Esophagus squamous epithelium (tissue), 5 donors: Measurements from ENCODE around the gene COG7. TPM values are rescaled to one million over a fixed set of nuclear protein-coding genes. Genes with fewer than 3 reads are reported as not detected.
"Not testable (repeated sequence)": the region's sequence is repeated elsewhere in the genome, so short reads cannot be mapped to it uniquely, and the experiment has no call there.

ENCODE experiments used
- DNase-seq: peaks from one replicate; lab custom pipeline; 2025; lab: John Stamatoyannopoulos, UW
- H3K27ac ChIP-seq, 4 donors: fragments of 200-600 bp; sonication (generic); one replicate each; pipeline ENCODE4 v1.5.1; 2016 to 2019; ENCODE audit warnings: mild to moderate bottlenecking in 1 of 4
- H3K27me3 ChIP-seq, 4 donors: fragments of 200-600 bp; sonication (generic); 1 replicate in 3 of 4; 2 replicates in 1 of 4; pipeline versions ENCODE4 v1.5.1 to v1.6.0; 2017 to 2021; ENCODE audit warnings: antibody characterized with exemption in 1 of 4
- H3K36me3 ChIP-seq, 3 donors: fragments of 200-600 bp; sonication (generic); one replicate each; pipeline ENCODE4 v1.5.1; 2016 to 2019
- H3K4me1 ChIP-seq, 3 donors: fragments of 200-600 bp; sonication (generic); one replicate each; pipeline ENCODE4 v1.5.1; 2017 to 2019
- H3K4me3 ChIP-seq, 4 donors: fragments of 200-600 bp; sonication (generic); 1 replicate in 3 of 4; 2 replicates in 1 of 4; pipeline ENCODE4 v1.5.1; 2016 to 2019; ENCODE audit warnings: mild to moderate bottlenecking in 2 of 4, moderate library complexity in 1 of 4
- H3K9me3 ChIP-seq, 3 donors: fragments of 200-600 bp; sonication (generic); one replicate each; pipeline ENCODE4 v1.5.1; 2016 to 2019
- POLR2A ChIP-seq, 4 donors: fragments of 450-650 bp; IDR thresholded peaks; one replicate each; pipeline ENCODE4 v1.6.1; 2017; ENCODE audit warnings: antibody characterized with exemption in 4 of 4, mild to moderate bottlenecking in 4 of 4, moderate library complexity in 3 of 4
- WGBS, 2 donors: methylation state at CpG; one replicate each; pipeline ENCODE4 v1.1.5; 2018; 5-methylcytosine and 5-hydroxymethylcytosine counted together
- intact Hi-C: fragments of 100-400 bp; cut with DNase I; formaldehyde crosslinking; loops from one replicate; pipeline ENCODE4 v1.15.0; 2022
- total RNA-seq, 4 donors: library from RNA; depleted of rRNA; stranded (reverse); fragments of >200 nt; gene quantifications; one replicate each; pipeline ENCODE4 v1.1.0, GENCODE V29; 2016
- TF ChIP-seq, protein P1 (sequence below), 6 experiments: fragments of 450-650 bp in 4 of 6; fragments of 200-600 bp in 2 of 6; sonication (generic) in 2 of 6; IDR thresholded peaks; one replicate each; pipeline ENCODE4 v1.5.1; 2016 to 2019; ENCODE audit warnings: antibody characterized with exemption in 6 of 6, mild to moderate bottlenecking in 4 of 6, moderate library complexity in 4 of 6
- donor health status: DM: yes; HTN: yes; CAD: no.

The COG7 gene
- total RNA-seq, 4 donors from 2014 or later: 10.4 to 17.6 (median 15.3) TPM

DNA sequence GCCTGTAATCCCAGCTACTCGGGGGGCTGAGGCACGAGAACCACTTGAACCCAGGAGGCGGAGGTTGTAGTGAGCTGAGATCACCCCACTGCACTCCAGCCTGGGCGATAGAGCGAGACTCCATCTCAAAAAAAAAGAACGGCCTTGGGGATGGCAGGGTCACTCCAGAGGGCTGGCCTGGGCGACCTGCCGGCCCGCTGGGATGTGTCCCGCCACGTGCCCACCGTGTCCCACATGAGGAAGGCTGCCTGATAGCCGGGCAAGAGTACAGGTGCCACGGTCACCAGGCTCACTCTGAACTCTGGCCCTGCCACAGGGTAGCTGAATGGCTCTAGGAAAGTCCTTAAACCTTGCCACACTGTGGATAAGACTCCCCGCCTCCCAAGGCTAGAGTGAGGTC is 67.5 kb downstream of the COG7 start:
- peak overlapping the region; percentile 18 to 84 (median 70) for H3K27ac ChIP-seq
- no peaks in the 10 kb centered on the region for H3K9me3 ChIP-seq
- DNase-seq: no peak
- intact Hi-C loops: no loop called here
- no peaks in the 10 kb centered on the region for H3K27me3 ChIP-seq
- no peak overlapping the region for H3K4me3 ChIP-seq
- peaks cover 4 to 39% (median 8%) of the 10 kb centered on the region in 3 donors for H3K4me1 ChIP-seq
- TF ChIP-seq, protein P1, sequence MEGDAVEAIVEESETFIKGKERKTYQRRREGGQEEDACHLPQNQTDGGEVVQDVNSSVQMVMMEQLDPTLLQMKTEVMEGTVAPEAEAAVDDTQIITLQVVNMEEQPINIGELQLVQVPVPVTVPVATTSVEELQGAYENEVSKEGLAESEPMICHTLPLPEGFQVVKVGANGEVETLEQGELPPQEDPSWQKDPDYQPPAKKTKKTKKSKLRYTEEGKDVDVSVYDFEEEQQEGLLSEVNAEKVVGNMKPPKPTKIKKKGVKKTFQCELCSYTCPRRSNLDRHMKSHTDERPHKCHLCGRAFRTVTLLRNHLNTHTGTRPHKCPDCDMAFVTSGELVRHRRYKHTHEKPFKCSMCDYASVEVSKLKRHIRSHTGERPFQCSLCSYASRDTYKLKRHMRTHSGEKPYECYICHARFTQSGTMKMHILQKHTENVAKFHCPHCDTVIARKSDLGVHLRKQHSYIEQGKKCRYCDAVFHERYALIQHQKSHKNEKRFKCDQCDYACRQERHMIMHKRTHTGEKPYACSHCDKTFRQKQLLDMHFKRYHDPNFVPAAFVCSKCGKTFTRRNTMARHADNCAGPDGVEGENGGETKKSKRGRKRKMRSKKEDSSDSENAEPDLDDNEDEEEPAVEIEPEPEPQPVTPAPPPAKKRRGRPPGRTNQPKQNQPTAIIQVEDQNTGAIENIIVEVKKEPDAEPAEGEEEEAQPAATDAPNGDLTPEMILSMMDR (IDR thresholded peaks at IDR 0.05): no peak
- no peak for TF ChIP-seq POLR2A (IDR thresholded peaks at IDR 0.05)
- 77 to 84% methylated on average over 7 to 13 of the region's 15 CpGs for WGBS, 2 donors
- peaks cover 0 to 31% (median 8%) of the 10 kb centered on the region in 3 donors for H3K36me3 ChIP-seq

- H3K4me1 ChIP-seq: peaks cover 4 to 33% (median 8%) of the 10 kb centered on the region in 3 donors
- H3K4me3 ChIP-seq: no peak overlapping the region
- no peak for TF ChIP-seq POLR2A (IDR thresholded peaks at IDR 0.05)
- TF ChIP-seq, protein P1 (IDR thresholded peaks at IDR 0.05): no peak
- intact Hi-C loops: no loop called here
- WGBS, 2 donors: 30 to 67% methylated on average over 3 to 7 of the region's 10 CpGs
- H3K27me3 ChIP-seq: no peaks in the 10 kb centered on the region
- no peaks in the 10 kb centered on the region for H3K9me3 ChIP-seq
- H3K27ac ChIP-seq: peak overlapping the region; percentile 18 to 84 (median 70)
- DNase-seq: no peak
- H3K36me3 ChIP-seq: peaks cover 0 to 25% (median 8%) of the 10 kb centered on the region in 3 donors
Observed at GRCh38 chr16:23384878-23385277, 68.1 kb downstream of the COG7 start.

DNA sequence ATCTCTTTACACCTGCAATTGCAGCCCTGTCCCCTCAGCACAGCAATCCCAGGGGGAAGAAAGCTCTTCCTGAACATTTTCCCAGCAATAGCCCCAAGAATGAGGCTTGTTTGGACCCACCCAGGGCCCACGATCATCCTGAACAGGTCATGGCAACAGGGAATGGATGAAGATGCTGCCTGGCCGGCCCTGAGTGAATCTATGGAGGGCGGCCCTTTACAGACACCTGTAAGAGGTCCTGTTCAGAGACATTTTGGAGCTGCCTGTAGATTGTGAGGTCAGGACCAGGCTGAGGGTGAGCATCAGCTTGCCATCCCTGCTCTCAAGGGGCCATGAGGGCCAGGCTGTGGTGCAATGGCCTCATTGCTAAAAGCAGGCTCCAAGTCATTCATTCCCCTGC is 69.1 kb downstream of the COG7 start:
- intact Hi-C loops: no loop called here
- peak overlapping the region in 1 of 4 donors; percentile 70 for H3K27ac ChIP-seq
- H3K27me3 ChIP-seq: no peaks in the 10 kb centered on the region
- no peak for DNase-seq
- 72 to 80% methylated on average over 1 to 3 of the region's 3 CpGs for WGBS, 2 donors
- H3K36me3 ChIP-seq: peaks cover 0 to 16% (median 3%) of the 10 kb centered on the region in 3 donors
- H3K4me1 ChIP-seq: peaks cover 4 to 28% (median 8%) of the 10 kb centered on the region in 3 donors
- H3K4me3 ChIP-seq: no peak overlapping the region
- TF ChIP-seq POLR2A (IDR thresholded peaks at IDR 0.05): no peak
- TF ChIP-seq, protein P1 (IDR thresholded peaks at IDR 0.05): no peak
- no peaks in the 10 kb centered on the region for H3K9me3 ChIP-seq

- 67 to 71% methylated on average over 5 to 6 of the region's 6 CpGs for WGBS, 2 donors
- H3K4me1 ChIP-seq: peaks cover 4 to 28% (median 8%) of the 10 kb centered on the region in 3 donors
- no peak for DNase-seq
- no peaks in the 10 kb centered on the region for H3K9me3 ChIP-seq
- H3K27me3 ChIP-seq: no peaks in the 10 kb centered on the region
- no peak overlapping the region for H3K4me3 ChIP-seq
- H3K27ac ChIP-seq: no peak overlapping the region
- H3K36me3 ChIP-seq: peaks cover 0 to under 1% (median 0%) of the 10 kb centered on the region in 3 donors
- intact Hi-C loops: no loop called here
- no peak for TF ChIP-seq POLR2A (IDR thresholded peaks at IDR 0.05)
Observed at GRCh38 chr16:23382279-23382678, 70.7 kb downstream of the COG7 start.

- H3K9me3 ChIP-seq, H3K4me3 ChIP-seq, H3K27me3 ChIP-seq, intact Hi-C loops, H3K27ac ChIP-seq, DNase-seq, H3K36me3 ChIP-seq: not testable (repeated sequence)
- peaks cover 4 to 28% (median 8%) of the 10 kb centered on the region in 3 donors for H3K4me1 ChIP-seq
- WGBS, 2 donors: 64 to 68% methylated on average over 9 of the region's 9 CpGs
Observed at GRCh38 chr16:23381702-23382101, 71.3 kb downstream of the COG7 start.

GRCh38 chr16:23380501-23380951 is 72.5 kb downstream of the COG7 start:
- DNase-seq: no peak
- whole genome bisulfite sequencing, 2 donors: 80 to 95% methylated on average over 2 to 17 of the region's 20 CpGs
- peaks cover 0 to 17% (median 0%) of the 10 kb centered on the region in 3 donors for H3K36me3 ChIP-seq

More at GRCh38 chr16:23380501-23380951, 72.5 kb downstream of the COG7 start:
- Histone ChIP-seq H3K27ac (no peak overlapping the region), H3K4me3 (no peak overlapping the region), H3K27me3 (no peaks in the 10 kb centered on the region), H3K9me3 (no peaks in the 10 kb centered on the region), H3K4me1 (peaks cover 4 to 23% (median 8%) of the 10 kb centered on the region in 3 donors)
- TF ChIP-seq, protein P1 (IDR thresholded peaks at IDR 0.05): no peak
- TF ChIP-seq POLR2A (IDR thresholded peaks at IDR 0.05): no peak
- intact Hi-C loops: no loop called here
